Measurements from ENCODE around the gene NKX2-1. TPM values are rescaled to one million over a fixed set of nuclear protein-coding genes. Genes with fewer than 3 reads are reported as not detected.

NKX2-1 gene
- total RNA-seq, 2 donors from 2014 or later = not detected

DNA sequence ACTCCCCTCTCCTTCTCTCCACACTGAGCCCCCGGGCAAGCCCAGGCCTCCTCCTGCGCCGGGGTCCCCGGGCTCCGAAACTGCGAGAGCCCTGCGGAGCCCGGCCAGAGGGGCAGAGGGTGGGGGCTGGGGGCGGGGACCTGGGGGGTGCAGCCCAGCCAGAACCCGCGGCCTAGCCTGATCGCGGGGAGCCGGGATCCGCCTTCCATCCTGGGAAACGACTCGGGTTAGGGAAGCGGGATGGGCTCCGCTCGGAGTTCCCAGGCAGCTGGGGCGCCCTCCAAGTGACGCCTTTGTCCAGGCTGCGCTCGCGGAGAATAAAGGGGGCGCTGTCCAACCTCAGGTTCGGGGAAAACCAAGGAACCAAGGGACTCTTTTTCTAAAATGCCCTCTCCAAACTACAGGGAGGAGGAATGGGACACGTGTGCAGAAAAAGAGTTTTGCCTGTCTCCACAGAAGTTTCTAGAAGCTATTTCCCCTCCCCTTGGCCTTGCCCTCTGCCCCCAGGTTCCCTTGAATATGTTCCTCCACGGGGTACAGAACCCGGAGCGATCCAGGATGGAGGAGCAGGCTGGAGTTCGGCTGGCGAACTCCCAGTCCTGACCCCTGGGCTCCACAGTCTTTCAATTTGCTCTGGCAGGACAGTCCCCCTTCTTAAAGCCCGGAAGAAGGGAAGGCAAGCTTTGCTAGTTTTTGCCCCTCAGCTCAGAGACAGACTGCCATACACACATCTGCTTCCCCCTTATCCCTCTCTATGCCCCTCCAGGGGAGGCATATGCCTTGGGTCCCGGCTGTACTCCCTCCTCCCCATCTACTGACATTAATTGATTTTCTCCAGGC is 13.9 kb downstream of the NKX2-1 start:
- ATAC-seq = no peak
- H3K4me3 Mint-ChIP-seq = no peak overlapping the region
- H3K27me3 Mint-ChIP-seq = peaks cover 75% of the 10 kb centered on the region
- no peak for DNase-seq
- no peaks in the 10 kb centered on the region for H3K9me3 ChIP-seq (ENCODE audit: control insufficient read depth, low read length, poor library complexity, severe bottlenecking)
- H3K36me3 Mint-ChIP-seq (ENCODE audit: low read depth) = peaks cover 17% of the 10 kb centered on the region
- H3K27ac Mint-ChIP-seq = no peak overlapping the region
- H3K4me1 Mint-ChIP-seq = peaks cover 8% of the 10 kb centered on the region

DNA sequence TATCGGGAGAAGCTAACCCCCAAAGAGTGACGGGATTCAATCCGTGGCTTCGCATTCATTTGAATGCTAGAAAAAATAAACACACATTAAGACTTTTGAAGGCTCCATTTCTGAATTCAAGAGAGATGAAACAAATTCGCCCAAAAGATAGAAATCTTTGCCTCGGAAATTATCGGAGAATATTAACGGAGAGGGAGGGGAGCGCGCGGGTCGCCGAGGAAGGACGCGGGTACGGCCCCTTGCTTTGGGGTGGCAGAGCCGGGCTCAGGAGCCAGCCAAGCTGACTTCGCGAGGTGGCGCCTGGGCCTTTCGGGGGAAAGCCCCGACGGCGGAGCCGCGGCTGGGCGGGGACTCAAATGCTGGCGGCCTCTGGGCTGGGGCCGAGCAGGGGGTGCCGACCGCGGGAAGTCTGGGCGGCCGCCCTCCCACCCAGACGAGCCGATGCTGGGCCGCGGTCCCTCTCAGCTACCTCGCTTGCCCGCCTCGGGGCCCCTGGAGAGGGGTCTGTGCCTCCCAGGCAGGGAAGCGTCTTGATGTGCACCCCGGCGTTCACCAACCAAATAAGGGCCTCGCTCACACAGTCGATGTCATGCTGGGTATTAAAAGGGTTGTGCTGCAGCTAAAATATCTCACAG is 14.7 kb downstream of the NKX2-1 start:
- Mint-ChIP-seq H3K4me1 (peaks cover 8% of the 10 kb centered on the region), H3K4me3 (peak overlapping the region; percentile 81), H3K36me3 (ENCODE audit: low read depth) (peaks cover 17% of the 10 kb centered on the region), H3K27ac (no peak overlapping the region), H3K27me3 (peaks cover 72% of the 10 kb centered on the region)
- no peaks in the 10 kb centered on the region for H3K9me3 ChIP-seq (ENCODE audit: control insufficient read depth, low read length, poor library complexity, severe bottlenecking)
- ATAC-seq (peak; percentile 57), DNase-seq (no peak)

DNA sequence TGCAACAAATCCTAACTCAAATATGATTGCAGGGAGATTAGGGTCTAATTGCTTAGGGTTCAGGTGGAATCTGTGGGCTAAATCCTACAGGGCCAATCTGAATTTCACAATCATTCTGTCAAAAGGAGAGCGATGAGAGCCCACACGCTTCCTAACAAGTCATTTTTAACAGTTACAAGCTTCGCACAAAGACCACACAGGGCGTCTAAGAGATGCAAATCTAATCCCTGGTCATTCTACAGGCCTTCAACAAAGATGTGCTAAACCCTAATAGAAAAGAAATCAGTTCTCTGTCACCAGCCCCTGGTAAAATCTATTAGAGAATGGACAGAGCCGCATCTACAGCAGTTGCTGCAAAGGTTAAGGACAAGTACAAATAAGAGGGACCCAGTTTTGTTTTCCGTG is 15.3 kb downstream of the NKX2-1 start:
- H3K4me1 Mint-ChIP-seq = peaks cover 8% of the 10 kb centered on the region
- peaks cover 73% of the 10 kb centered on the region for H3K27me3 Mint-ChIP-seq
- H3K4me3 Mint-ChIP-seq = peak overlapping the region; percentile 81
- DNase-seq (no peak), ATAC-seq (no peak)
- no peak overlapping the region for H3K27ac Mint-ChIP-seq
- no peaks in the 10 kb centered on the region for H3K9me3 ChIP-seq (ENCODE audit: control insufficient read depth, low read length, poor library complexity, severe bottlenecking)
- peaks cover 17% of the 10 kb centered on the region for H3K36me3 Mint-ChIP-seq (ENCODE audit: low read depth)

DNA sequence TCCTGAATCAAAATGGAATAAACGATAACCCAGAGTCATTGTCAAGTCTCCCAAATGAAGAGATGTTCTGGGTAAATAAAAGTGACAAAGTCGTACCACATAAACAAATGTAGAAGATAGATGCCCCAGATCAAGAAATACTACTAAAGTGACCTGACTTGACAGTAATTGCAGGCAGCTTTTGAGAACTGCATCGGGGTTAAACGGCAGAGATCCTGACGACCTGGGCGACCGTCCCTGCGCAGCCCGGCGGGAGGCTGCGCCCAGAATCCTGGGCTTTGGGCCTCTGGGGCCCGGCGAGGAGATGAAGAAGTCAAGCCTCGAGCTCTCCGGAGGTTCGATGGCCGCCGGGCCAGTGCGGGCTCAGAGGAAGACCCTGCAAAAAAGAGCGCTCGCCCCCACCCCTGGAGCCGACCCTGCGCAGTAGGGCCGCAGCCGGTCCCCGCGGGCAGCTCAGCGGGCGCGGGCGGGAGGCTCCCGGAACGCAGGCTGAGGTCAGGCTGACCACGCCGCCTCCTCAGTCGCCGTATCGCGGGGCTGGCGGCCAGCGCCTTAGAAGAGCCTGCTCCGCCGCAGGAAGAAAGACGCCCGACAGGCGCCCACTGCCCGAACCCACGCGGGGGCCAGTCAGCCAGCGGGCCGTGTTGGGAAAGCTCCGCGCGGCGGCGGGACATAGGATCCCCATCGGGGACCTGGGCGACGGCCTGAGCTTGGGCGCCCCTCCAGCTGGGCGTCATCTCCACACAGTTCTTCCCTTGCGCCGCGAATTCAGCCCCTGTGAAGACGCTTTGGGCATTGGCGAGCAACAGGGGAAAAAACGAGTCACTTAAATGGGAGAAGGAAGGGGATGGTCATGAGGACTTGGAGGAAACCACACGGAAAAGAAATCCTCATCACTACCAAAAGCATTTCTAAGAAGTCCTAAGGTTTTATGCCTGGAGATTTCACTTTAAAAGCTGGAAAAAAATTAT is 16.0 kb downstream of the NKX2-1 start:
- H3K9me3 ChIP-seq (ENCODE audit: control insufficient read depth, low read length, poor library complexity, severe bottlenecking) = no peaks in the 10 kb centered on the region
- Mint-ChIP-seq H3K27me3 (peaks cover 70% of the 10 kb centered on the region), H3K36me3 (ENCODE audit: low read depth) (peaks cover 13% of the 10 kb centered on the region), H3K27ac (no peak overlapping the region), H3K4me3 (peak overlapping the region; percentile 13), H3K4me1 (peaks cover 8% of the 10 kb centered on the region)
- DNase-seq = no peak
- ATAC-seq = no peak

GRCh38 chr14:36502558-36503508 is 17.2 kb downstream of the NKX2-1 start:
- Mint-ChIP-seq H3K36me3 (ENCODE audit: low read depth) (peaks cover 13% of the 10 kb centered on the region), H3K27me3 (peaks cover 67% of the 10 kb centered on the region), H3K4me1 (peaks cover 7% of the 10 kb centered on the region), H3K27ac (no peak overlapping the region), H3K4me3 (no peak overlapping the region)
- H3K9me3 ChIP-seq (ENCODE audit: control insufficient read depth, low read length, poor library complexity, severe bottlenecking) = no peaks in the 10 kb centered on the region
- DNase-seq (no peak), ATAC-seq (no peak)

- DNase-seq (no peak), ATAC-seq (no peak)
- H3K4me1 Mint-ChIP-seq = peaks cover 4% of the 10 kb centered on the region
- H3K27me3 Mint-ChIP-seq = peaks cover 50% of the 10 kb centered on the region
- H3K36me3 Mint-ChIP-seq (ENCODE audit: low read depth) = peaks cover 4% of the 10 kb centered on the region
- H3K9me3 ChIP-seq (ENCODE audit: control insufficient read depth, low read length, poor library complexity, severe bottlenecking) = no peaks in the 10 kb centered on the region
- no peak overlapping the region for H3K4me3 Mint-ChIP-seq
- H3K27ac Mint-ChIP-seq = no peak overlapping the region
These were observed 21.1 kb downstream of the NKX2-1 start for GRCh38 chr14:36498938-36499337.

GRCh38 chr14:36496346-36496745 is 23.7 kb downstream of the NKX2-1 start:
- Mint-ChIP-seq H3K4me1 (no peaks in the 10 kb centered on the region), H3K4me3 (no peak overlapping the region), H3K27me3 (peaks cover 53% of the 10 kb centered on the region), H3K36me3 (ENCODE audit: low read depth) (no peaks in the 10 kb centered on the region), H3K27ac (no peak overlapping the region)
- peaks cover 3% of the 10 kb centered on the region for H3K9me3 ChIP-seq (ENCODE audit: control insufficient read depth, low read length, poor library complexity, severe bottlenecking)
- ATAC-seq (no peak), DNase-seq (no peak)

DNA sequence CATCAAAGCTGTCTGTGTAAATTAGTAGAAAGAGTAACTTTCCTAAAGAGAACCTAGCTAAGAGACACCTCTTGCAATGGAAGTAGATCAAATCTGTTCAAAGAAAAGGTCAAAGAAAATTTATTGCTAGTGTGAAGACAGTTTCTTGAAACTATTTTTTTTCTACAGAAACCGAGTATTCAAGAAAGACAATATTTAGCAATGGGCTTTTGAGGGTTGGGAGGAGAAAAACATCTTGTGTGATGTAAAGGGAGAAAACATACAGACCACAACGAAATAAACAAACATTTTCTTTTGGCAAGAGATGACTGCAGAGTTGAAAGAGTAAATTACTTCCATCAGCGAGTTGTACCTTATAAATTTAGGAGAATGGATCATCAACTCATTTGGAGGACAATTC is 24.4 kb downstream of the NKX2-1 start:
- peaks cover 3% of the 10 kb centered on the region for H3K9me3 ChIP-seq (ENCODE audit: control insufficient read depth, low read length, poor library complexity, severe bottlenecking)
- Mint-ChIP-seq H3K4me3 (no peak overlapping the region), H3K36me3 (ENCODE audit: low read depth) (no peaks in the 10 kb centered on the region), H3K27me3 (peaks cover 59% of the 10 kb centered on the region), H3K4me1 (no peaks in the 10 kb centered on the region), H3K27ac (no peak overlapping the region)
- ATAC-seq (no peak), DNase-seq (no peak)

- no peaks in the 10 kb centered on the region for H3K4me1 Mint-ChIP-seq
- no peak overlapping the region for H3K4me3 Mint-ChIP-seq
- peaks cover 3% of the 10 kb centered on the region for H3K9me3 ChIP-seq (ENCODE audit: control insufficient read depth, low read length, poor library complexity, severe bottlenecking)
- H3K36me3 Mint-ChIP-seq (ENCODE audit: low read depth) = peaks cover 2% of the 10 kb centered on the region
- no peak for ATAC-seq
- peaks cover 49% of the 10 kb centered on the region for H3K27me3 Mint-ChIP-seq
- DNase-seq = no peak
- H3K27ac Mint-ChIP-seq = no peak overlapping the region
These were observed 26.3 kb downstream of the NKX2-1 start for GRCh38 chr14:36493761-36494160.

DNA sequence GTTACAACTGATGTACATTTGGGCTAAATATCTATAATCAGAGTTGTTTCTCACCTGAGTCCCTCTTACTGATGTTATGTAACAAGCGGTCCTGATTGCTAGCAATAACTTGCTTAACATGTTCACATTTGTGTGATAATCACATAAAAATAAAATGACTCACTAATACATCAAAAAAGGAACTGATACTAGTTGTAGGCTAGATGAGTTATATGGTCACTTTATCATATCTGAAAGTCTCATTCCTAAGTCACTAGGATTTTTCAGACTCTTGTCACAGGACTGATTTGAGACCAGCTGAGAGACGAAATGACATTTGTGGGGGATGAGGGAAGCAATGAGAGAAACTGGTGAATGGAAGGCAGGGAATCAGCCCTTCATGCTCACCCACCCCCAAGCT is 34.3 kb downstream of the NKX2-1 start:
- Mint-ChIP-seq H3K4me1 (no peaks in the 10 kb centered on the region), H3K27ac (no peak overlapping the region), H3K36me3 (ENCODE audit: low read depth) (peaks cover 2% of the 10 kb centered on the region), H3K27me3 (peaks cover 31% of the 10 kb centered on the region), H3K4me3 (no peak overlapping the region)
- no peaks in the 10 kb centered on the region for H3K9me3 ChIP-seq (ENCODE audit: control insufficient read depth, low read length, poor library complexity, severe bottlenecking)
- ATAC-seq (no peak), DNase-seq (no peak)

DNA sequence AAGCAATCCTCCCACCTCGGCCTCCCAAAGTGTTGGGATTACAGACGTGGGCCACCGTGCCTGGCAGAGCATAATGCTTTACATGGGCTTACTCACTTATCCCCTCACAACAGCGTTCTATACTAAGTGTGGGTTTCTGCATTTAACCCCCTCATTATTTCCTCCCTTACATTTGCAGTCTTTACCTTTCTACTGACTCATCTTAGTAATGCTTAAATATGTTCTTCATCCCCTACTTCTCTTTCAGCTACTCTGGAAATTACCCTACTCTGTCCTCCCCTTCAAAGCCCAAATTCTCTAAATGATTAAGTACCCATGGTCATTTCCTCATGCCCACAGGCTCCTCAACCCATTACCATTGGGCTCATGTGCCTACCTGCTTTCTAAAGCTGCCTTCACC is 40.7 kb downstream of the NKX2-1 start:
- Mint-ChIP-seq H3K36me3 (ENCODE audit: low read depth) (no peaks in the 10 kb centered on the region), H3K4me3 (no peak overlapping the region), H3K27me3 (peaks cover 29% of the 10 kb centered on the region)

GRCh38 chr14:36478782-36479181 is 41.2 kb downstream of the NKX2-1 start:
- no peak overlapping the region for H3K4me3 Mint-ChIP-seq
- H3K4me1 Mint-ChIP-seq = no peaks in the 10 kb centered on the region
- peaks cover 29% of the 10 kb centered on the region for H3K27me3 Mint-ChIP-seq
- H3K9me3 ChIP-seq (ENCODE audit: control insufficient read depth, low read length, poor library complexity, severe bottlenecking) = no peaks in the 10 kb centered on the region
- H3K27ac Mint-ChIP-seq = no peak overlapping the region
- no peak for ATAC-seq
- no peak for DNase-seq
- no peaks in the 10 kb centered on the region for H3K36me3 Mint-ChIP-seq (ENCODE audit: low read depth)

More for the DNA sequence above, 40.7 kb downstream of the NKX2-1 start:
- H3K9me3 ChIP-seq (ENCODE audit: control insufficient read depth, low read length, poor library complexity, severe bottlenecking) = no peaks in the 10 kb centered on the region
- no peak for ATAC-seq
- no peak overlapping the region for H3K27ac Mint-ChIP-seq
- no peak for DNase-seq
- no peaks in the 10 kb centered on the region for H3K4me1 Mint-ChIP-seq
